Esophagus muscularis mucosa (tissue), 3 donors: ENCODE data around the gene KLHL29.

Source experiments
- POLR2A ChIP-seq: fragments of 450-650 bp; IDR thresholded peaks from one replicate; pipeline ENCODE4 v1.6.1; 2017; ENCODE audit warnings: antibody characterized with exemption, moderate library complexity, mild to moderate bottlenecking, low read depth
- POLR2AphosphoS5 ChIP-seq, 2 donors: sonication (generic); formaldehyde crosslinking; IDR thresholded peaks; one replicate each; pipeline ENCODE4 v1.6.1; 2017; ENCODE audit warnings: antibody characterized with exemption in 2 of 2
- TF ChIP-seq, protein P1 (sequence below), 3 experiments: fragments of 200-600 bp in 2 of 3; fragments of 450-650 bp in 1 of 3; sonication (generic) in 2 of 3; IDR thresholded peaks; one replicate each; pipeline ENCODE4 v1.5.1; 2017 to 2019; ENCODE audit warnings: antibody characterized with exemption in 3 of 3, mild to moderate bottlenecking in 2 of 3, moderate library complexity in 1 of 3

GRCh38 chr2:23377771-23378170 lies 7.2 kb upstream of the KLHL29 start:
- TF ChIP-seq, protein P1, sequence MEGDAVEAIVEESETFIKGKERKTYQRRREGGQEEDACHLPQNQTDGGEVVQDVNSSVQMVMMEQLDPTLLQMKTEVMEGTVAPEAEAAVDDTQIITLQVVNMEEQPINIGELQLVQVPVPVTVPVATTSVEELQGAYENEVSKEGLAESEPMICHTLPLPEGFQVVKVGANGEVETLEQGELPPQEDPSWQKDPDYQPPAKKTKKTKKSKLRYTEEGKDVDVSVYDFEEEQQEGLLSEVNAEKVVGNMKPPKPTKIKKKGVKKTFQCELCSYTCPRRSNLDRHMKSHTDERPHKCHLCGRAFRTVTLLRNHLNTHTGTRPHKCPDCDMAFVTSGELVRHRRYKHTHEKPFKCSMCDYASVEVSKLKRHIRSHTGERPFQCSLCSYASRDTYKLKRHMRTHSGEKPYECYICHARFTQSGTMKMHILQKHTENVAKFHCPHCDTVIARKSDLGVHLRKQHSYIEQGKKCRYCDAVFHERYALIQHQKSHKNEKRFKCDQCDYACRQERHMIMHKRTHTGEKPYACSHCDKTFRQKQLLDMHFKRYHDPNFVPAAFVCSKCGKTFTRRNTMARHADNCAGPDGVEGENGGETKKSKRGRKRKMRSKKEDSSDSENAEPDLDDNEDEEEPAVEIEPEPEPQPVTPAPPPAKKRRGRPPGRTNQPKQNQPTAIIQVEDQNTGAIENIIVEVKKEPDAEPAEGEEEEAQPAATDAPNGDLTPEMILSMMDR (IDR thresholded peaks at IDR 0.05) = no peak
- TF ChIP-seq POLR2A (no peak), POLR2AphosphoS5 (IDR thresholded peaks at IDR 0.05) (no peak)
